SIG-M5 treated with dmso at 0.1 percent for 504 hours (cell line): ENCODE results near the gene ATG7.
A peak's percentile ranks its signal among the peaks of the same experiment; 100 is the strongest.

Experiments
- DNase-seq: peaks from one replicate; lab custom pipeline; 2025; ENCODE audit not compliant: unreplicated experiment; lab: John Stamatoyannopoulos, UW

Gene ATG7, protein sequence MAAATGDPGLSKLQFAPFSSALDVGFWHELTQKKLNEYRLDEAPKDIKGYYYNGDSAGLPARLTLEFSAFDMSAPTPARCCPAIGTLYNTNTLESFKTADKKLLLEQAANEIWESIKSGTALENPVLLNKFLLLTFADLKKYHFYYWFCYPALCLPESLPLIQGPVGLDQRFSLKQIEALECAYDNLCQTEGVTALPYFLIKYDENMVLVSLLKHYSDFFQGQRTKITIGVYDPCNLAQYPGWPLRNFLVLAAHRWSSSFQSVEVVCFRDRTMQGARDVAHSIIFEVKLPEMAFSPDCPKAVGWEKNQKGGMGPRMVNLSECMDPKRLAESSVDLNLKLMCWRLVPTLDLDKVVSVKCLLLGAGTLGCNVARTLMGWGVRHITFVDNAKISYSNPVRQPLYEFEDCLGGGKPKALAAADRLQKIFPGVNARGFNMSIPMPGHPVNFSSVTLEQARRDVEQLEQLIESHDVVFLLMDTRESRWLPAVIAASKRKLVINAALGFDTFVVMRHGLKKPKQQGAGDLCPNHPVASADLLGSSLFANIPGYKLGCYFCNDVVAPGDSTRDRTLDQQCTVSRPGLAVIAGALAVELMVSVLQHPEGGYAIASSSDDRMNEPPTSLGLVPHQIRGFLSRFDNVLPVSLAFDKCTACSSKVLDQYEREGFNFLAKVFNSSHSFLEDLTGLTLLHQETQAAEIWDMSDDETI

DNA sequence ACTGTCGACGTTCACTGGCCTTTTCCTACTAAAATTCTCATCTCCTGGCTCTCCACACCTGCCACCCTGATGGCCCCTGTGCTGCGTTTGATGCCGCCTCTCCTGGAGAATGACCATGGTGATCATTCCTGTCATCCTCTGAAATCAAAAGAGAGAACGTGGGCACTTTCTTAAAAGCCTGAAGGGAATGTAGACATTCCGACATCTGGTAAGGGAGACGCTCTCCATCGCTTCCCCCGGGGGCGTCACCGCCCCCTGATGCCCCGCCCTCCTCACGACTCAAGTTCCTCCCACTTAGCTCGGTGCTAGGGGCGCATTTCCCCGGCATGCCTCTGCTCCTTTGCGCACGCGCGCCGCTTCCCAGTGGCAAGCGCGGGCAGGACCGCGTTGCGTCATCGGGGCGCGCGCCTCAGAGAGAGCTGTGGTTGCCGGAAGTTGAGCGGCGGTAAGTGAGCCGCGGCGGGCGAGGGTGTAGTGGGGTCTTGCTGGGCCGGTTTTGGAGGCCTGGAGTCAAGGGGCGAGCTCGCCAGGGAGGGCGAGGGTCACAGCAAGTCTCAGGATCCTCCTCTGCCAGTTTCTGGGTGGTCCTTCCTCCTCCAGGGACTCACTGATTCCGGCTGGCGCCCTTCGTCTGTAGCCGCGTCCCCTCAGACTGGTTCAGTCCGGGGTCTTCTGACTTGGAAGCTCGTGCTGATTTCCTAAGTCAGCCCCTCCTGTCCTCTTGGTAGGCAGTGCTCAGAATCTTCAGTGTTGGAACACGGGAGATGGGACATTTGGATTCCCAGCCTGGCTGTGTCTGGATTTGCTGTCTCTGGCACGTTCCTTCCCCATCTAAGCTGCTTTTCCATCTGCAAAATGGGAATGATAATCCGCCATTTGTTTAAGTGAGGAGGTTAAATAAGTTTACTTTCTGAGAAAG, at the start of gene ATG7:
ATG7 (plus strand) TSS at position 412 of the 919 bp plus-strand sequence. CDS start 26,299 bp downstream, outside the sequence.
- peak; percentile 96 for DNase-seq

DNA sequence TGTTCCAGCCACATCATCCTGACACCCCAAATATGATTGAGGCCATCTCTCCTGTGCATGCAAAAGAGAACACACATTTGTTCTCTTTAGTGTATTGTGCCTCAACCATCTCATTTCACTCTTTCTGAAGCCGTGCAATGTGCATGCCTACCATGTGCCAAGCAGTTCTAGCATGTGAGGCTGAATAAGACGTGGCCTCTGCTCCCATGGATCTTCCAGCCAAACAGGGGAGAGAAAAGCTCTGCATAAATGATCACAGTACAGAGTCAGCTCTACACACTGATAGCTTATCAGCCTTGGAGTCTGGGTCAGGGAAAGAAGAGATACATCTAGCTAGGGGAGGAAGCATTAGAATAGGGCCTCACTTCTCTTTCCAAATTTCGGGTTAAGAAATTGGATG, 48.2 kb upstream of the ATG7 start:
- DNase-seq: peak; percentile 23

DNA sequence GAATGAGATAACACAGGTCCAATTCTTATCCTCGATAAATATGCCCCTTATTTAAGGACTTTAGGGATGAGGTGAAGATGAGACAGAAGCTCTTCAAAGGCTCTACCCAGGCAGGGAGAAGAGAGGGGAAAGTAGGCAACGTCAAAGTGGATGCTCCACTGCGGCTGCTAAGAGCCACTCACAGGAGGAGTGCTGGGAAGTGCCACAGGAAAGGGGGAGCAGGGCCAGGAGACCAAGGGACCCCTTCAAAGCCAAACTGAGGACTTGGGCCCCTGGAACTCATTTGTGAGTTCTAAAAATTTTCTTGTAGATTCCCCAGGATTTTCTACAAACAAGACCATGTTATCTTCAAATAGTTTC, 47.3 kb upstream of the ATG7 start:
- DNase-seq: no peak

DNA sequence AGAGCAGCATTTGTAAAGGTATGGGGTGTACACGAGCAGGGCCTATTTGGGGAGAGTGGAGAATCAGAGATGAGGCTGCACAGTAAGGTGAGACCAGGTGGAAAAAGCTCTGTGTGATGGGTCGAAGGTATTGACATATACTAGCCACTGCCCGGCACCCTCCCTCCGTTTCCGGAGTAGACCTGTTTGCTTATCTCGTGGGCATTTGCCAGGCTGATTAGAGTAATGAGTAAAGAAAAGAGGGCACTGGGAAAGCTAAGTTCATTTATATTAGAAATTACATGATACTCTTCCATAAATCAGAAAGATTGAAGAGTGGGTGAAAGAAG, 46.2 kb upstream of the ATG7 start:
- DNase-seq: no peak

DNA sequence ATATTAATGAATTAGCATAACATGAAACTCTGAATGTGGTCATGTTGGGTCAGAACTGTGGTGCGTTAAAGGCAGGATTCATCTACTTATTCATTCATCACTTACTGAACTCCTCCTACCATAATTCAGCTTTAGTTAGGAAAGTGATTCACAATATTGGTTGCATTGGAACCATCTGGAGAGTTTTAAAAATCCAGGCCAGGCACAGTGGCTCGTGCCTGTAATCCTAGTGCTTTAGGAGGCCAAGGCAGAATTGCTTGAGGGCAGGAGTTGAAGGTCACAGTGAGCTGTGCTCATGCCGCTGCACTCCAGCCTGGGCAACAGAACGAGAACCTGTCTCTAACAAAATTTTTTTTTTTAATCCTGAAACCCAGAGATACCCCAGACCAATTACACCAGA, 44.2 kb upstream of the ATG7 start:
- no peak for DNase-seq

DNA sequence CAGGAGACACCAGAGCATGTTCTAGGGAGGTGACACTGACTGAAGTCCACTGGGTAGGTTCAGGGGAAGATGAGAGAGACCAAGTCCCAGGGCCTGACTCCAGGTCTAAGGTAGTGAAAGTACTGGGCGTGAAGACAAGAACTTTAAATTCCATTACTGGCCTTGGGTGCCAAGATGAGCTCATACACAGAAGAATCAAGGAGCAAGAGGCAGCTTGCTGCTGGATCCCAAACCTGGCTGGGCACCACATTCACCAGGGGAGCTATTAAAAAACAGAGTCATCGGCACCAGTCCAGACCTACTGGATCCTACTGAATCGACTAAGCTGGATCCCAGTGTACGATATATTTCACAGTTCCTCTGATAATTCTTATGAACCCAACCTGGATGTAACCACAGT, 42.1 kb upstream of the ATG7 start:
- no peak for DNase-seq

DNA sequence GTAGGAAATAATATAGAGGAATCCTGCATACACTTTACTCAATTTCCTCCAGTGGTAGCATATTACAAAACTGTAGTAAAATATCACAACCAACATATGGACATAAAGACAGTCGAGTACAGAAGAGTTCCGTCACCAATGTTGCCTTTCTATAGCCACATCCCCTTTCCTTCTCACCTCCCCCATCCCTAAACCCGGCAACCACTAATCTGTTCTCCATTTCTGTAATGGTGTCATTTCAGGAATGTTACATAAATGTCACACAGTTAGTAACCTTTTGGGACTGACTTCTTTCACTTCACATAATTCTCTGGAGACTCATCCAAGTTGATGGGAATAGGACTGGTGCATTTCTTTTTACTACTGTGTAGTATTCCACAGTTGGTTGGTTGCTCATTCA, 41.4 kb upstream of the ATG7 start:
- peak; percentile 49 for DNase-seq

DNA sequence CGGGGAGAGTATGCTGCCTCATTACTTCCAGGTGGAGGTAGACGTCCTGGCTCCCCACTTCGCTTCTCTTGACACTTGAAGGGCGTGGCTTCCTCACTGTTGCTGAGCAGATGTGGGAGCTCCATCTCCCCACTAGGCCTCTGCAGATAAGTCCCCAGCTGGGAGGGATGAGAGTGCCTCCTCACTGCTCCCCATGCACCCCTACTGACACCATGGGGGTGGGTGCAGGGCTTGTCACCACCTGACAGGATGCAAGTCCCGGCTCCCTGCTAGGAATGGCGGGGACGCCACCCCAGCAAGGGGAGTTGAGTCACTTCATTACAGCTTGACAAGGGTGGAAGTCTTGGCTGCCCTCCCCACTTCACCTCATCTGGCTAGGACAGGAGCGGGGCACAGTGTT, 36.8 kb upstream of the ATG7 start:
- DNase-seq: no peak

DNA sequence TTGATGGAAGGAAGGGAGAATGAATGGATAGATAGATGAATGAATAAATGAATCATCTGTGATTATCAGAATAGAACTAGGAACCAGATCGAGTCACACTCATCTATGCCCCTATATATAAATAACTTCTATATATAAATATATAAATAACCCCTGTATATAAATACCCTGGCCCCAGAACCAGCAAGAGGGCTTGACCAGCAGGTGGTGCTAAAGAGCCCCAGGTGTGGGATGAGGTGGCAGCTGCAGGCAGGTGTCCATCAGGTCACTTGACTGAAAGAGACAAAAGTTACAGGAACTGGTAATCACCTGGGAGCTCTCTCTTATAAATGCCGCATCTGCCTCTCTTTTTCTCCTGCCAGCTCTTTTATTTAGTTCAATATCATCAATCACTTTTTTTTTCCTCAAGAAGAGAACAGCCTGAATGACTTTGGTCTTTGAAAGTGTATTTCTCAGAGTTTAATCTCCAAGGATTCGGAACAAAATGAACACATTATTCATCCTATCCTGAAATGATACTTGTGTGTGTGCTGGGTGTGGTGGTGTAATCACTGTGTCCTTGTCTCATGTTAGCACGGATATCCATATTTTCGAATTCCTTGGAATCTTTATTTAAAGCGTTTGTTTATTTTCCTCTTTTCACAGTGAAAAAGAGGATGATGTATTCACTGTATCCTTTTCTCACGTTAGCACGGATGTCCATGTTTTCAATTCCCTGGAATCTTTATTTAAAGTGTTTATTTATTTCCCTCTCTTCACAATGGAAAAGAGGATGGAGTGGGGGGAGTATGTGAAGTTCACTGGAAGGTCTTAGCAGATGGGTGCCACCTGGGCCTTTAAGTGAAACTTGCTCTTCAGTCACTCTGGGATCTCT, 35.4 kb upstream of the ATG7 start:
- DNase-seq: peak; percentile 39

DNA sequence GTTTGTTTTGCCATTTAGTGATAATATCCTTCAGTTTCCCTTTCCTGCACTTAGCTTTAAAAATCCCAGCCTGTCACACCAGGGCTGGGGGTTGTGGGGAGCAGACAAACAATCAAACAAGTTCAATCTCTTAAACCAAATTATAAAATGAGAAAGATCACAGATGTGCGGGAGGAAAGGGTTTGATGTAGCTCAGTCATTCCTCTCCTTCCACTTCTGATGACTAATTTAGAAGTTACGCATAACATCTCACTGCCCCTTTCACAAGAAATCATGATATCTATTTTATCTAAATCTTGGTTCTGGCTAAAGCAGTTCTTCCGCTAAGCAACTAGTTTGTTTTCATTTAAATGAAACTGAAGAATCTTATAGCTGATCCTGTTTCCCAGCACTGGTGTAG, 34.1 kb upstream of the ATG7 start:
- no peak for DNase-seq

DNA sequence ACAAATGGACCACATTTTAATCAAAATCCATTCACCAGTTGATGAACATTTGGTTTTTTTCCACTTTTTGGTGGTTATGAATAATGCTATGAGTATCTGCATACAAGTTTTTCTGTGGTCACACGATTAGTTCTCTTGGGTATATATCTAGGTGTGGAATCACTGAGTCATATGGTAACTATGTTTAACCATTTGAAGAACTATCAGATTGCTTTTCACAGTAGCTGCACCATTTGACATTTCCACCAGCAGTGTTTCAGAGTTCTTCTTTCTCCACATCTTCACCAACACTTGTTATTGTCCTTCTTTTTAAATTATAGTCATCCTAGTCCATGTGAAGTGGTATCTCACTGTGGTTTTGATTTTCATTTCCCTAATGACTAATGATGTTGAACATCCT, 33.3 kb upstream of the ATG7 start:
- no peak for DNase-seq

DNA sequence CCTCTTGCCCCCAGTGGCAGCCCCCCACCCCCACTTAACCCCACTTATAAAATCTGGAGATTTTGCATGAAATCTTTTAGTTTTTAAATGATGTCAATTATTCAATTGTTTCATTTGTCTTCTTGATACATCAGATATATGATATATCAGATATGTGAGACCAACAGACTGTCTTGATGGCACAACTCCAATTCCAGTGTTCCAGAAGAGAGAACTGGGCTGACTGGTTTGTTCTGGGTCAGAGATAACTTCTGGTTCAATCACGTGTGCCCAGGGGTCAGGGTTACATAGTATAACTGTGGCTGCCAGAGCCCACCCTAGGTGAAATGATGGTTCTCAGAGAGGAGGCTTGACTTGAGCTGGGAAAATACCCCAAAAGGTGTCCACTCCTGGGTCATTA, 32.4 kb upstream of the ATG7 start:
- no peak for DNase-seq

DNA sequence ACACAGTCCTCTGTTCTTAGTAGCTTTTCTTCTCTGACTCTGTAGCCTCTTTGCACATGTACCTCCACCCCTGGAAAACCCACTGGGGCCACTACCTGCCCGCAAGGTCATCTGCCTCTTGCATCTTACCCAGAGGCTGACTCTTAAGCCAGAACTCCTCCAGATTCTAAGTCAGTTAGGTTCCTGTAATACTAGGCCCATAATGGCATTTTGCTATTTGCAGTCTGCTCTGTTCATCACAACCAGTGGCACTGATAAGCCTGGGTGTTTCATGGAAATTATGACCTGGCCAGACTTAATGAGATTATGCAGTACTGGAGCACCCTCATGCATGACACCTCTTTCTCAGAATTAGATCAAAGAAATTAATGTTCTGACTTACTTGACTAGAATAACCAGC, 31.7 kb upstream of the ATG7 start:
- DNase-seq: no peak

DNA sequence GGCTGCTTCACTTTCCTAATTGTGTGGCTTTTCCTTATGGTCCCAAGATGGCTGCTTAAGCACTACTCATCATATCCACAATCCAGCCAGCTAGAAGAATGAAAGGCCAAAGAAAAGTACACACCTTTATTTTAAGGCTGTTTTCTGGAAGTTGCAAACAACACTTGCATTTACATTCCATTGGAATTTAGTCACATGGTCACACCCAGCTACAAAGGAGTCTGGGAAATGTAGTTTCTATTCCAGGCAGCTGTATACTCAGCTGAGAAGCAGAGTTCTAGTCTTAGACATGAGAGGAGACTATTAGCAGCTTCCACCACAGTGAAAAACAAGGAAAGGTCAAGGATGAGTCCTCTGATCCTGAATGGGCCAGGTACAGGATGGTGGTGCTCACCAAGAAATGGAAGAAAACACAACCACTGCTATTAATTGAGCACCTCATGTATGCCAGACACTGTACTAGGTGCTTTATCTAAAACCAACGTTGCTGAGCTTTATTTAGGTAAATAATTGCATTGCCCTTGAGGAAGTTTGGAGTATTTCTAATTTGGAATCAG, 28.0 kb upstream of the ATG7 start:
- DNase-seq: no peak

DNA sequence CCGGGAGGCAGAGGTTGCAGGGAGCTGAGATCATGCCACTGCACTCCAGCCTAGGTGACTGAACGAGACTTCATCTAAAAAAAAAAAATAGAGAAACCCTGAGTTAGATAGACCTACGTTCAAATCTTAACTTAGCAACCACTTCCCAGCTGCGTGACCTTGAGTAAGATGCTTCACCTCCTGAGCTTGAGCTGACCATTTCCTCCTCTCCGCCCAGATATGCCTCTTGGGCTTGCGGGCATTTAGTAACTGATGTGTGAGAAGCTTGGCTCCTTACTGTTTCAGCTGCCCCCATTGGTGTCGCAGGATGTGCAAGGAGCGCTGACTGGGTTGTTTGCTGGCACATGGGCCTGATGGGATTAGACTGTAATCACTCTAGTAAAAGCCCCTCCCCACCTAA, 26.9 kb upstream of the ATG7 start:
- DNase-seq: no peak

DNA sequence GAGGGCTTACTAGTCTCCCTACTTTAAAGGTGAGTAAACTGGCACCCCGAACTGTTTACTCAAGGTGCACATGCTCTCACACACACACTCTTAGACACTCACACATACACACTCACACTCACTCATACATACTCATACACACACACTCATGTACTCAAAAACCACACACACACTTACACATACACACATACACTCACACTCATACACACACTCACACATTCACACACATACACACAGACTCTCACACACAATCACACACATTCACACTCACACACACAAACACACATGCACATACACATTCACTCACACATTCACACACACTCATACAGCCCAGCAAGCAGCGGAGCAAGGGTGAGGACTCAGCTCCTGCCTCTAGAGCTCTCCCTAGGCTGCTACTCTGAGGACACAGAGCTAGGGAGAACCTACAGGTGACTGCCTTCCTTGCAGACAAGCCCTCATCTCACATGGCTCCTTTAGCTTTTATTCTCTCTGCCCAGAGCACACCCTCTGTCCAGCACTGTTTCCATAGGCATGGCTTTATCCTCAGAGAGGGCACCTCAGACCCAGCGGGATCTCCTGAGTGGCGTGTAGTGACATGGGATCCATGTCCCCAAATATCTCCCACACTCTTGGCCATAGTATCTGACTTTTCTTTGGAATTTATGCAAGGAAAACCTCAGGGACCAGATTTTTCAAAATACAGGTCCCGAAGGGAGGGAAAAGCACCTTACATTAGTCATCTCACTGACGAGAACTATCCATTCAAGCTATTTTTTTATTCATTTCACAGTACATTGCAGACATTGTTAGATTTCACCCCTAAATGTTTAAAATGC, 26.2 kb upstream of the ATG7 start:
- DNase-seq: no peak

DNA sequence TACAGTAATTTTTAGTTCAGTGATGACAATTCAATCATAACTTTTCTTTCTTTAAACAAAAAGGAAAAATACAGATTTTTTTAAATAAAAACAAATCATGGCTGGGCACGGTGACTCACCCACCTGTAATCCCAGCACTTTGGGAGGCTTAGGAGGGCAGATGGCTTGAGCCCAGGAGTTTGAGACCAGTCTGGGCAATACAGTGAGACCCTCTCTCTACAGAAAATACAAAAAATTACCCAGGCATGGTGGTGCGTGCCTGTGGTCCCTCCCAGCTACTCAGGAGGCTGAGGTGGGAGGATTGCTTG, 25.6 kb upstream of the ATG7 start:
- DNase-seq: no peak

DNA sequence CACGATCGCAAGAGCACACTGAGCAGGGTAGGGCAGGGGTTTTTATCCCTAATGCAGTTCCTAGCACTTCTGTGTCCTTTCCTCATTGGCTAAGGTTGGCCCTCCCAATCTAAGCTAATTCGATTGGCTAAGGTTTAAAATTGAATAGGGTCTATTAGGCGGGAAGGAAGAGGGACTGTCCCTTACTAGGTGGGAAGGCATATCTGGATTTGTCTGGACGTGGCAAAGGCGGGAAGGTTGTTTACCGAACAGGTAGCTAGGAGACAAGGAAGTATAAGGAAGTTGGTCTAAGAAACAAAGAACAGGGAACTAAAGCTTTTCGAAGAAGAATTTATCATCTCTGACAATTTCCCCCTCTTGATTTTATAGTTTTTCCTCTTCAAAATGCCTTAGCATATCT, 24.8 kb upstream of the ATG7 start:
- DNase-seq: no peak

DNA sequence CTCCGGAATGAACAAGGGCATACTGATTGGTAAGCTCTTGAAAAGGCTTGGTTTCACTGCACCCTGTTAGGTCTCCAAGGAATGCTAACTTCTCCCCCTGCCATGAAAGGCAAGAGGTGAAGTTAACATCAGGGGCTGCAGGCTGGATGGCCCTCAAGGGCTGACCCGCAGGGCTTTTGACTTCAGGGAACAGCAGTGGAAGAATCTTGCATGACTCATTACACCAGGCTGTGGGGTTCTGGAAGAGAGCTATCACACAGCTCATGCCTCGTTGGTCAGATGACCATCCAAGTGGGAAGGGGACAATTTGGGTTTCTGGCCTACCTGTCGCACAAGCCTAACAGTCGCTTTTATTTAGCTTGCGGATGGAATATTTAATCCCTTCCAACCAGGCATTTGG, 23.6 kb upstream of the ATG7 start:
- no peak for DNase-seq
